Measurements from ENCODE around the gene SLC39A11.

Gene SLC39A11

GRCh38 chr17:72972263-72972951, 120.1 kb downstream of the SLC39A11 start:
- no peak for TF ChIP-seq YY1 (IDR thresholded peaks at IDR 0.05; ENCODE audit: low read depth)
- no peak for TF ChIP-seq TAF1 (IDR thresholded peaks at IDR 0.05; ENCODE audit: low read depth)
- TF ChIP-seq CEBPB (IDR thresholded peaks at IDR 0.05) = no peak
- TF ChIP-seq TCF12 (IDR thresholded peaks at IDR 0.05; ENCODE audit: low read depth) = no peak
- no peak for TF ChIP-seq NFIC (IDR thresholded peaks at IDR 0.05)
- TF ChIP-seq TEAD4 (IDR thresholded peaks at IDR 0.05) = no peak
- TF ChIP-seq EP300 (IDR thresholded peaks at IDR 0.05; ENCODE audit: borderline replicate concordance) = no peak
- no peak for TF ChIP-seq CREB1 (IDR thresholded peaks at IDR 0.05; ENCODE audit: low read depth)
- no peak for TF ChIP-seq REST (IDR thresholded peaks at IDR 0.05; ENCODE audit: low read depth)
- no peak for TF ChIP-seq MAX (IDR thresholded peaks at IDR 0.05)

GRCh38 chr17:72971226-72971880, 121.1 kb downstream of the SLC39A11 start:
- TF ChIP-seq TAF1 (IDR thresholded peaks at IDR 0.05; ENCODE audit: low read depth) (no peak), TEAD4 (IDR thresholded peaks at IDR 0.05) (no peak), FOXM1 (IDR thresholded peaks at IDR 0.05; ENCODE audit: borderline replicate concordance, low read depth) (no peak), NFIC (IDR thresholded peaks at IDR 0.05) (no peak), CREB1 (IDR thresholded peaks at IDR 0.05; ENCODE audit: low read depth) (no peak), EGR1 (IDR thresholded peaks at IDR 0.05) (no peak), USF1 (IDR thresholded peaks at IDR 0.05) (no peak), TCF12 (IDR thresholded peaks at IDR 0.05; ENCODE audit: low read depth) (no peak)

- TF ChIP-seq FOXM1 (IDR thresholded peaks at IDR 0.05; ENCODE audit: borderline replicate concordance, low read depth) (no peak), ZBTB7A (IDR thresholded peaks at IDR 0.05; ENCODE audit: low read depth) (no peak), YY1 (IDR thresholded peaks at IDR 0.05; ENCODE audit: low read depth) (no peak), NFIC (IDR thresholded peaks at IDR 0.05) (no peak), MAX (IDR thresholded peaks at IDR 0.05) (no peak), USF1 (IDR thresholded peaks at IDR 0.05) (no peak), CREB1 (IDR thresholded peaks at IDR 0.05; ENCODE audit: low read depth) (no peak), REST (IDR thresholded peaks at IDR 0.05; ENCODE audit: low read depth) (no peak), EP300 (IDR thresholded peaks at IDR 0.05; ENCODE audit: borderline replicate concordance) (no peak), TEAD4 (IDR thresholded peaks at IDR 0.05) (no peak), TCF12 (IDR thresholded peaks at IDR 0.05; ENCODE audit: low read depth) (no peak), RAD21 (IDR thresholded peaks at IDR 0.05; ENCODE audit: low read depth) (no peak), CEBPB (IDR thresholded peaks at IDR 0.05) (no peak), TAF1 (IDR thresholded peaks at IDR 0.05; ENCODE audit: low read depth) (no peak), EGR1 (IDR thresholded peaks at IDR 0.05) (no peak)
Observed at GRCh38 chr17:72970797-72971196, 121.7 kb downstream of the SLC39A11 start.

- TF ChIP-seq REST (IDR thresholded peaks at IDR 0.05; ENCODE audit: low read depth) (no peak), TCF12 (IDR thresholded peaks at IDR 0.05; ENCODE audit: low read depth) (no peak), EP300 (IDR thresholded peaks at IDR 0.05; ENCODE audit: borderline replicate concordance) (no peak), FOXM1 (IDR thresholded peaks at IDR 0.05; ENCODE audit: borderline replicate concordance, low read depth) (no peak), MAX (IDR thresholded peaks at IDR 0.05) (no peak), TEAD4 (IDR thresholded peaks at IDR 0.05) (no peak), USF1 (IDR thresholded peaks at IDR 0.05) (no peak), ZBTB7A (IDR thresholded peaks at IDR 0.05; ENCODE audit: low read depth) (no peak), RAD21 (IDR thresholded peaks at IDR 0.05; ENCODE audit: low read depth) (no peak), CREB1 (IDR thresholded peaks at IDR 0.05; ENCODE audit: low read depth) (no peak)
Observed at GRCh38 chr17:72970246-72970645, 122.2 kb downstream of the SLC39A11 start.
